Astrocyte (in vitro differentiated cells and primary cell): ENCODE measurements around the gene CFAP206. TPM values are rescaled to one million over a fixed set of nuclear protein-coding genes. Genes with fewer than 3 reads are reported as not detected.

ENCODE experiments used
- DNase-seq: peaks from one replicate; pipeline ENCODE4 v3.0.0-alpha.2; 2010; ENCODE audit warnings: low read depth
- FAIRE-seq: peaks from 2 replicates; lab custom pipeline; 2011; peaks lifted over from hg19 to GRCh38; lab: Jason Lieb, UNC
- H2AFZ ChIP-seq: 2 replicates; pipeline ENCODE4 v1.6.0; 2012; ENCODE audit warnings: low read depth, low read length, inconsistent platforms
- H3K27ac ChIP-seq: 2 replicates; pipeline ENCODE4 v1.5.1; 2011; ENCODE audit warnings: low read depth, low read length, inconsistent platforms
- H3K27me3 ChIP-seq: 2 replicates; pipeline ENCODE4 v1.6.0; 2011; ENCODE audit warnings: low read length, inconsistent platforms; ENCODE audit not compliant: insufficient read depth
- H3K36me3 ChIP-seq: 2 replicates; pipeline ENCODE4 v1.5.1; 2011; ENCODE audit warnings: low read length, inconsistent platforms; ENCODE audit not compliant: insufficient read depth
- H3K4me1 ChIP-seq: 2 replicates; pipeline ENCODE4 v1.5.1; 2011; ENCODE audit warnings: low read length, inconsistent platforms; ENCODE audit not compliant: insufficient read depth
- H3K4me2 ChIP-seq: 2 replicates; pipeline ENCODE4 v1.6.0; 2012; ENCODE audit warnings: low read length, inconsistent platforms
- H3K4me3 ChIP-seq: 2 replicates; pipeline ENCODE4 v1.5.1; 2011; ENCODE audit warnings: low read depth, mild to moderate bottlenecking, low read length, inconsistent platforms; ENCODE audit not compliant: insufficient read depth
- H3K79me2 ChIP-seq: 2 replicates; pipeline ENCODE4 v1.6.0; 2012; ENCODE audit warnings: mild to moderate bottlenecking, low read length, inconsistent platforms; ENCODE audit not compliant: insufficient read depth
- H3K9ac ChIP-seq: 2 replicates; pipeline ENCODE4 v1.6.0; 2012; ENCODE audit warnings: mild to moderate bottlenecking, low read length, inconsistent platforms
- H3K9me3 ChIP-seq: 2 replicates; pipeline ENCODE4 v1.5.1; 2012; ENCODE audit warnings: low read depth, mild to moderate bottlenecking, low read length, inconsistent platforms; ENCODE audit not compliant: insufficient read depth
- H4K20me1 ChIP-seq: 2 replicates; pipeline ENCODE4 v1.6.0; 2012; ENCODE audit warnings: low read length, inconsistent platforms; ENCODE audit not compliant: insufficient read depth
- H3K27ac Mint-ChIP-seq: one replicate; pipeline ENCODE4 v1.8.0; 2021; ENCODE audit warnings: mild to moderate bottlenecking, mixed read lengths; ENCODE audit not compliant: unreplicated experiment
- H3K27me3 Mint-ChIP-seq: one replicate; pipeline ENCODE4 v1.8.0; 2021; ENCODE audit warnings: low read depth, mixed read lengths; ENCODE audit not compliant: unreplicated experiment
- H3K36me3 Mint-ChIP-seq: one replicate; pipeline ENCODE4 v1.8.0; 2021; ENCODE audit warnings: low read depth, mixed read lengths; ENCODE audit not compliant: unreplicated experiment
- H3K4me1 Mint-ChIP-seq: one replicate; pipeline ENCODE4 v1.8.0; 2021; ENCODE audit warnings: low read depth, mixed read lengths; ENCODE audit not compliant: unreplicated experiment
- H3K4me3 Mint-ChIP-seq: one replicate; pipeline ENCODE4 v1.8.0; 2021; ENCODE audit warnings: mild to moderate bottlenecking, moderate library complexity, mixed read lengths; ENCODE audit not compliant: unreplicated experiment
- H3K9me3 Mint-ChIP-seq: one replicate; pipeline ENCODE4 v1.8.0; 2021; ENCODE audit warnings: mild to moderate bottlenecking, mixed read lengths; ENCODE audit not compliant: unreplicated experiment
- EZH2 ChIP-seq: IDR thresholded peaks from 2 replicates; pipeline ENCODE4 v1.6.1; 2012; ENCODE audit warnings: mild to moderate bottlenecking, low read length, inconsistent platforms; ENCODE audit not compliant: insufficient read depth
- total RNA-seq: library from RNA; stranded (reverse); gene quantifications from 2 replicates; pipeline ENCODE4 v1.2.1, GENCODE V29; 2021
- TF ChIP-seq, protein P1 (sequence below): IDR thresholded peaks from 2 replicates; pipeline ENCODE4 v1.5.1; 2011; ENCODE audit warnings: low read depth, mild to moderate bottlenecking, inconsistent platforms, low read length, moderate library complexity; ENCODE audit not compliant: insufficient read depth

The CFAP206 gene
- total RNA-seq, 1 donor from 2014 or later = 0.79 TPM

DNA sequence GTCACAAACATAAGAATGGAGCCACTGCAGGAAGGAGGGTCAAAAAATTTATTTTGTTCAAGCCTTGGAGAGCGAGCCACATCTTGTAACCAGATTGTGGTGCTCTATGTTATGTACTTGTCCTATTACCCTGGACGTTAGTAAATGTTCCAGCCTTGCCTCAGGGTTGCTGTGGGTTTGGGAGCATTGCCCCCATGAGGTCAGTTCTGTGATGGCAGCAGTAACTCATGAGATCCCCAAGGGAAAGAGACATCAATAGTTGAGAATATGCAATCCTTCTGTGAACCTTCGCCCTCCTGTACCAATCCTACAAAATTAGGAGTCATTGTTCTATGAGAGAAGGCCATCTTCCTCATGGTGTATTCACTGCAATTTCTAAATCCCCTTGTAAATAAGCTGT lies 16.4 kb upstream of the CFAP206 start:
- Histone ChIP-seq H3K27me3 (no peaks in the 10 kb centered on the region), H3K36me3 (no peaks in the 10 kb centered on the region), H4K20me1 (no peaks in the 10 kb centered on the region), H3K4me3 (no peak overlapping the region), H3K9me3 (no peaks in the 10 kb centered on the region), H3K4me2 (no peak overlapping the region), H3K27ac (no peak overlapping the region), H2AFZ (no peak overlapping the region), H3K79me2 (no peaks in the 10 kb centered on the region), H3K9ac (no peak overlapping the region), H3K4me1 (no peaks in the 10 kb centered on the region)
- Mint-ChIP-seq H3K36me3 (no peaks in the 10 kb centered on the region), H3K9me3 (no peaks in the 10 kb centered on the region), H3K4me3 (no peak overlapping the region), H3K27ac (no peak overlapping the region), H3K4me1 (no peaks in the 10 kb centered on the region), H3K27me3 (no peaks in the 10 kb centered on the region)
- FAIRE-seq (no peak), DNase-seq (no peak)
- no peak for TF ChIP-seq EZH2
- TF ChIP-seq, protein P1, sequence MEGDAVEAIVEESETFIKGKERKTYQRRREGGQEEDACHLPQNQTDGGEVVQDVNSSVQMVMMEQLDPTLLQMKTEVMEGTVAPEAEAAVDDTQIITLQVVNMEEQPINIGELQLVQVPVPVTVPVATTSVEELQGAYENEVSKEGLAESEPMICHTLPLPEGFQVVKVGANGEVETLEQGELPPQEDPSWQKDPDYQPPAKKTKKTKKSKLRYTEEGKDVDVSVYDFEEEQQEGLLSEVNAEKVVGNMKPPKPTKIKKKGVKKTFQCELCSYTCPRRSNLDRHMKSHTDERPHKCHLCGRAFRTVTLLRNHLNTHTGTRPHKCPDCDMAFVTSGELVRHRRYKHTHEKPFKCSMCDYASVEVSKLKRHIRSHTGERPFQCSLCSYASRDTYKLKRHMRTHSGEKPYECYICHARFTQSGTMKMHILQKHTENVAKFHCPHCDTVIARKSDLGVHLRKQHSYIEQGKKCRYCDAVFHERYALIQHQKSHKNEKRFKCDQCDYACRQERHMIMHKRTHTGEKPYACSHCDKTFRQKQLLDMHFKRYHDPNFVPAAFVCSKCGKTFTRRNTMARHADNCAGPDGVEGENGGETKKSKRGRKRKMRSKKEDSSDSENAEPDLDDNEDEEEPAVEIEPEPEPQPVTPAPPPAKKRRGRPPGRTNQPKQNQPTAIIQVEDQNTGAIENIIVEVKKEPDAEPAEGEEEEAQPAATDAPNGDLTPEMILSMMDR = peak; percentile 24

GRCh38 chr6:87393026-87393622 lies 14.6 kb upstream of the CFAP206 start:
- no peak overlapping the region for H2AFZ ChIP-seq
- H3K4me1 ChIP-seq = no peaks in the 10 kb centered on the region
- no peak overlapping the region for H3K9ac ChIP-seq
- H3K79me2 ChIP-seq = no peaks in the 10 kb centered on the region
- no peak overlapping the region for H3K27ac ChIP-seq
- no peaks in the 10 kb centered on the region for H3K9me3 ChIP-seq
- no peaks in the 10 kb centered on the region for H3K36me3 ChIP-seq
- no peak overlapping the region for H3K4me3 ChIP-seq
- Mint-ChIP-seq H3K4me3 (no peak overlapping the region), H3K27me3 (no peaks in the 10 kb centered on the region), H3K4me1 (no peaks in the 10 kb centered on the region), H3K27ac (no peak overlapping the region), H3K36me3 (no peaks in the 10 kb centered on the region), H3K9me3 (peaks cover 2% of the 10 kb centered on the region)
- DNase-seq = peak; percentile 46
- FAIRE-seq = peak; percentile 29
- H4K20me1 ChIP-seq = no peaks in the 10 kb centered on the region
- no peaks in the 10 kb centered on the region for H3K27me3 ChIP-seq
- no peak overlapping the region for H3K4me2 ChIP-seq
- TF ChIP-seq EZH2 = no peak
- TF ChIP-seq, protein P1 = peak; percentile 67

DNA sequence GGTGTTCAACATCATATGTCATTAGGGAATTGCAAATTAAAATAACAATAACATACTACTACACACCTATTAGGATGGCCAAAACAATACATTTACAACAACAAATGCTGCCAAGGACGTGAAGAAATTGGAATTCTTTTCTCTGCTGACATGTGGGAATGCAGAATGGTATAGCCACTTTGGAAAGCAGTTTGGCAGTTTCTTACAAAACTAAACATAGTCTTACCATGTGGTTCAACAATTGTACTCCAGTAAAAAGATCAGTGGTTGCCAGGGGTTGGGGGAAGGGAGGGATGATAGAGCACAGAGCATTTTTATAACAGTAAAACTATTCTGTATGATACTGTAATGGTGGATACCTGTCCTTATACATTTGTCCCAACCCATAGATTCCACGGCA lies 12.3 kb upstream of the CFAP206 start:
- H3K9me3 Mint-ChIP-seq = peaks cover 2% of the 10 kb centered on the region
- Histone ChIP-seq H3K27ac (no peak overlapping the region), H3K27me3 (no peaks in the 10 kb centered on the region), H3K4me3 (no peak overlapping the region), H3K9me3 (no peaks in the 10 kb centered on the region), H3K4me2 (no peak overlapping the region), H2AFZ (no peak overlapping the region), H3K9ac (no peak overlapping the region), H3K79me2 (no peaks in the 10 kb centered on the region), H4K20me1 (no peaks in the 10 kb centered on the region), H3K36me3 (no peaks in the 10 kb centered on the region), H3K4me1 (no peaks in the 10 kb centered on the region)
- no peaks in the 10 kb centered on the region for H3K4me1 Mint-ChIP-seq
- DNase-seq (no peak), FAIRE-seq (no peak)
- no peak overlapping the region for H3K27ac Mint-ChIP-seq
- H3K36me3 Mint-ChIP-seq = peaks cover 2% of the 10 kb centered on the region
- no peak overlapping the region for H3K4me3 Mint-ChIP-seq
- H3K27me3 Mint-ChIP-seq = no peaks in the 10 kb centered on the region
- TF ChIP-seq, protein P1 = no peak
- no peak for TF ChIP-seq EZH2
